Effector memory CD4-positive, alpha-beta T cell (primary cell): ENCODE measurements around the gene COX8A.

Experiments
- DNase-seq, 3 donors: peaks; one replicate each; pipeline ENCODE4 v3.0.0-alpha.2; 2020
- H3K27ac ChIP-seq: 2 replicates; pipeline ENCODE4 v1.7.0; 2013; ENCODE audit warnings: mild to moderate bottlenecking, low read length, moderate library complexity; ENCODE audit not compliant: insufficient read depth, poor library complexity, severe bottlenecking
- H3K27me3 ChIP-seq: replicated peaks from 2 replicates; pipeline ENCODE4 v1.7.0; 2013; ENCODE audit warnings: mild to moderate bottlenecking, low read length; ENCODE audit not compliant: insufficient read depth, control insufficient read depth, poor library complexity, severe bottlenecking
- H3K36me3 ChIP-seq: 2 replicates; pipeline ENCODE4 v1.7.0; 2013; ENCODE audit warnings: mild to moderate bottlenecking, low read length, moderate library complexity; ENCODE audit not compliant: control insufficient read depth, insufficient read depth
- H3K4me1 ChIP-seq: 2 replicates; pipeline ENCODE4 v1.7.0; 2013; ENCODE audit warnings: low read length, mild to moderate bottlenecking; ENCODE audit not compliant: control insufficient read depth, insufficient read depth, poor library complexity, severe bottlenecking
- H3K4me3 ChIP-seq: 2 replicates; pipeline ENCODE4 v1.7.0; 2013; ENCODE audit warnings: low read length, low read depth, mild to moderate bottlenecking; ENCODE audit not compliant: insufficient read depth, poor library complexity, severe bottlenecking
- H3K9me3 ChIP-seq: 2 replicates; pipeline ENCODE4 v1.7.0; 2013; ENCODE audit warnings: mild to moderate bottlenecking, low read length, moderate library complexity; ENCODE audit not compliant: control insufficient read depth
- total RNA-seq, 3 donors: gene quantifications; one replicate each; lab custom pipeline; 2026; lab: John Stamatoyannopoulos, UW

Gene COX8A
- 13.4 to 23.5 (median 14.5) reads per million in 3 donors for total RNA-seq

- Histone ChIP-seq H3K4me3 (peak within 1 kb of the TSS; percentile 100), H3K36me3 (peaks cover 2% of the 10 kb centered on the region), H3K4me1 (peaks cover 11% of the 10 kb centered on the region), H3K9me3 (no peaks in the 10 kb centered on the region), H3K27me3 (no peaks in the 10 kb centered on the region), H3K27ac (peak within 1 kb of the TSS; percentile 94)
- peak; percentile 90 to 96 (median 96) for DNase-seq
These were observed at the start of gene COX8A for GRCh38 chr11:63974259-63975143. COX8A (plus strand) TSS chr11:63974620; CDS start chr11:63974681, 61 bp downstream.

GRCh38 chr11:63929616-63930015, 44.8 kb upstream of the COX8A start:
- no peak overlapping the region for H3K4me3 ChIP-seq
- no peaks in the 10 kb centered on the region for H3K9me3 ChIP-seq
- H3K27me3 ChIP-seq = no peaks in the 10 kb centered on the region
- H3K27ac ChIP-seq = no peak overlapping the region
- no peaks in the 10 kb centered on the region for H3K4me1 ChIP-seq
- no peaks in the 10 kb centered on the region for H3K36me3 ChIP-seq
- no peak for DNase-seq

- DNase-seq = no peak
- Histone ChIP-seq H3K27me3 (no peaks in the 10 kb centered on the region), H3K4me1 (no peaks in the 10 kb centered on the region), H3K4me3 (no peak overlapping the region), H3K9me3 (no peaks in the 10 kb centered on the region), H3K27ac (no peak overlapping the region), H3K36me3 (no peaks in the 10 kb centered on the region)
These were observed 43.4 kb upstream of the COX8A start for GRCh38 chr11:63931045-63931444.

- H3K27me3 ChIP-seq = no peaks in the 10 kb centered on the region
- H3K36me3 ChIP-seq = no peaks in the 10 kb centered on the region
- no peak overlapping the region for H3K4me3 ChIP-seq
- no peaks in the 10 kb centered on the region for H3K9me3 ChIP-seq
- no peaks in the 10 kb centered on the region for H3K4me1 ChIP-seq
- no peak overlapping the region for H3K27ac ChIP-seq
- no peak for DNase-seq
These were observed 42.5 kb upstream of the COX8A start for GRCh38 chr11:63931876-63932275.

- H3K9me3 ChIP-seq = no peaks in the 10 kb centered on the region
- peaks cover 4% of the 10 kb centered on the region for H3K4me1 ChIP-seq
- no peaks in the 10 kb centered on the region for H3K36me3 ChIP-seq
- H3K4me3 ChIP-seq = no peak overlapping the region
- H3K27me3 ChIP-seq = no peaks in the 10 kb centered on the region
- no peak for DNase-seq
- H3K27ac ChIP-seq = no peak overlapping the region
These were observed 41.0 kb upstream of the COX8A start for GRCh38 chr11:63933459-63933858.

GRCh38 chr11:63937713-63938478, 36.5 kb upstream of the COX8A start:
- Histone ChIP-seq H3K9me3 (no peaks in the 10 kb centered on the region), H3K27me3 (no peaks in the 10 kb centered on the region), H3K4me3 (peak overlapping the region; percentile 79), H3K36me3 (no peaks in the 10 kb centered on the region), H3K4me1 (peaks cover 12% of the 10 kb centered on the region), H3K27ac (peak overlapping the region; percentile 60)
- DNase-seq = no peak

GRCh38 chr11:63938479-63939396, 35.7 kb upstream of the COX8A start, which contains the start of gene NAA40:
NAA40 (plus strand) TSS chr11:63939002; CDS start chr11:63939097, 95 bp downstream.
- Histone ChIP-seq H3K4me3 (peak within 1 kb of the TSS; percentile 79), H3K27ac (peak within 1 kb of the TSS; percentile 60), H3K36me3 (no peaks in the 10 kb centered on the region), H3K27me3 (no peaks in the 10 kb centered on the region), H3K4me1 (peaks cover 12% of the 10 kb centered on the region), H3K9me3 (no peaks in the 10 kb centered on the region)
- DNase-seq = peak; percentile 87 to 95 (median 92)

- DNase-seq = no peak
These were observed 35.0 kb upstream of the COX8A start for GRCh38 chr11:63939397-63939891.

GRCh38 chr11:63940786-63941185, 33.6 kb upstream of the COX8A start:
- peaks cover 12% of the 10 kb centered on the region for H3K4me1 ChIP-seq
- no peaks in the 10 kb centered on the region for H3K9me3 ChIP-seq
- H3K27me3 ChIP-seq = no peaks in the 10 kb centered on the region
- no peak overlapping the region for H3K4me3 ChIP-seq
- H3K36me3 ChIP-seq = no peaks in the 10 kb centered on the region
- no peak overlapping the region for H3K27ac ChIP-seq
- DNase-seq = no peak

More at GRCh38 chr11:63939397-63939891, 35.0 kb upstream of the COX8A start:
- Histone ChIP-seq H3K27me3 (no peaks in the 10 kb centered on the region), H3K4me3 (peak overlapping the region; percentile 79), H3K9me3 (no peaks in the 10 kb centered on the region), H3K4me1 (peaks cover 12% of the 10 kb centered on the region), H3K27ac (peak overlapping the region; percentile 60), H3K36me3 (no peaks in the 10 kb centered on the region)
